GM23338 (cell line): ENCODE data around the gene CLIC3. TPM values are rescaled to one million over a fixed set of nuclear protein-coding genes. Genes with fewer than 3 reads are reported as not detected.

Experiments
- ATAC-seq: fragments of 200-7000 bp; cut with Tn5 transposase; 3 replicates; pipeline ENCODE4 v1.9.1; 2020
- DNase-seq: peaks from one replicate; pipeline ENCODE4 v3.0.0-alpha.2; 2015; ENCODE audit warnings: low spot score
- H2AFZ ChIP-seq: fragments of 200-600 bp; sonication (generic); 2 replicates; pipeline ENCODE4 v1.8.0; 2016; ENCODE audit warnings: antibody characterized with exemption, mild to moderate bottlenecking, moderate library complexity
- H3F3A ChIP-seq: fragments of 200-600 bp; sonication (generic); replicated peaks from 2 replicates; pipeline ENCODE4 v1.8.0; 2017; ENCODE audit warnings: antibody characterized with exemption, mixed run types, low read depth
- H3K27ac ChIP-seq: fragments of 200-600 bp; sonication (generic); 2 replicates; pipeline ENCODE4 v1.6.1; 2016; ENCODE audit warnings: low read depth
- H3K27me3 ChIP-seq: fragments of 200-600 bp; sonication (generic); 2 replicates; pipeline ENCODE4 v1.8.0; 2016; ENCODE audit warnings: mild to moderate bottlenecking, mixed run types, moderate library complexity; ENCODE audit not compliant: insufficient read depth
- H3K36me3 ChIP-seq: fragments of 200-600 bp; sonication (generic); 2 replicates; pipeline ENCODE4 v1.8.0; 2016; ENCODE audit warnings: mild to moderate bottlenecking; ENCODE audit not compliant: insufficient read depth
- H3K4me1 ChIP-seq: fragments of 200-600 bp; sonication (generic); 2 replicates; pipeline ENCODE4 v1.8.0; 2016; ENCODE audit warnings: mild to moderate bottlenecking, moderate library complexity; ENCODE audit not compliant: insufficient read depth
- H3K4me2 ChIP-seq: fragments of 200-600 bp; sonication (generic); 2 replicates; pipeline ENCODE4 v1.7.1; 2017; ENCODE audit warnings: mixed run types
- H3K4me3 ChIP-seq: fragments of 200-600 bp; sonication (generic); 2 replicates; pipeline ENCODE4 v1.6.1; 2016; ENCODE audit warnings: mixed run types
- H3K79me2 ChIP-seq: fragments of 200-600 bp; sonication (generic); replicated peaks from 2 replicates; pipeline ENCODE4 v1.8.0; 2017; ENCODE audit warnings: mild to moderate bottlenecking; ENCODE audit not compliant: insufficient read depth
- H3K9me2 ChIP-seq: fragments of 200-600 bp; sonication (generic); 2 replicates; pipeline ENCODE4 v1.8.0; 2017; ENCODE audit not compliant: insufficient read depth
- H4K20me1 ChIP-seq: fragments of 200-600 bp; sonication (generic); replicated peaks from 2 replicates; pipeline ENCODE4 v1.8.0; 2017; ENCODE audit warnings: mild to moderate bottlenecking; ENCODE audit not compliant: insufficient read depth
- H3K27ac Mint-ChIP-seq: 2 replicates; pipeline ENCODE4 v1.8.0; 2020; ENCODE audit warnings: inconsistent platforms, mild to moderate bottlenecking, moderate library complexity, mixed read lengths
- H3K27me3 Mint-ChIP-seq: 3 replicates; pipeline ENCODE4 v1.8.0; 2022; ENCODE audit warnings: low read depth, mild to moderate bottlenecking, moderate library complexity, mixed read lengths, inconsistent platforms; ENCODE audit not compliant: insufficient read depth, poor library complexity
- H3K36me3 Mint-ChIP-seq: 3 replicates; pipeline ENCODE4 v1.8.0; 2021; ENCODE audit warnings: low read depth, mild to moderate bottlenecking, inconsistent platforms, moderate library complexity, mixed read lengths
- H3K4me1 Mint-ChIP-seq: 3 replicates; pipeline ENCODE4 v1.8.0; 2020; ENCODE audit warnings: mild to moderate bottlenecking, inconsistent platforms, mixed read lengths
- H3K4me3 Mint-ChIP-seq: 3 replicates; pipeline ENCODE4 v1.8.0; 2021; ENCODE audit warnings: moderate library complexity, mild to moderate bottlenecking, inconsistent platforms, mixed read lengths
- H3K9me3 Mint-ChIP-seq: 3 replicates; pipeline ENCODE4 v1.8.0; 2020; ENCODE audit warnings: moderate library complexity, mild to moderate bottlenecking, inconsistent platforms, mixed read lengths
- EZH2phosphoT487 ChIP-seq: fragments of 200-600 bp; sonication (generic); IDR thresholded peaks from one replicate; pipeline ENCODE4 v1.8.1; 2018; ENCODE audit warnings: antibody characterized with exemption; ENCODE audit not compliant: unreplicated experiment
- JUNB ChIP-seq: IDR thresholded peaks from one replicate; pipeline ENCODE4 v1.6.1; 2016; ENCODE audit warnings: antibody characterized with exemption; ENCODE audit not compliant: unreplicated experiment
- POLR2AphosphoS5 ChIP-seq: IDR thresholded peaks from 2 replicates; pipeline ENCODE4 v1.6.1; 2016; ENCODE audit warnings: antibody characterized with exemption, low read depth
- STAT1 ChIP-seq: IDR thresholded peaks from one replicate; pipeline ENCODE4 v1.6.1; 2016; ENCODE audit warnings: antibody characterized with exemption; ENCODE audit not compliant: unreplicated experiment
- polyA plus RNA-seq: library from polyadenylated mRNA; unstranded; fragments of >200 nt; fragmentation: Nextera tagmentation; extraction: Ambion mirVana; gene quantifications from 2 replicates; pipeline ENCODE4 v1.2.1, GENCODE V29; 2016
- total RNA-seq: library from RNA; depleted of rRNA; stranded (reverse); fragments of >200 nt; shearing (Covaris generic); gene quantifications from 2 replicates; pipeline ENCODE4 v1.2.3, GENCODE V29; 2014
- TF ChIP-seq, protein P1 (sequence below): fragments of 250-450 bp; sonication (Bioruptor Pico); IDR thresholded peaks from 2 replicates; pipeline ENCODE4 v1.5.0; 2020; ENCODE audit warnings: mild to moderate bottlenecking, moderate library complexity
- TF ChIP-seq, protein P2 (sequence below): IDR thresholded peaks from one replicate; pipeline ENCODE4 v1.6.1; 2018; ENCODE audit warnings: antibody characterized with exemption; ENCODE audit not compliant: unreplicated experiment
- TF ChIP-seq, protein P3 (sequence below): IDR thresholded peaks from 2 replicates; pipeline ENCODE4 v1.6.1; 2016; ENCODE audit warnings: antibody characterized with exemption

CLIC3 gene
- total and polyA plus RNA-seq, 2 experiments from 2014 or later = 0.53 to 0.56 TPM

DNA sequence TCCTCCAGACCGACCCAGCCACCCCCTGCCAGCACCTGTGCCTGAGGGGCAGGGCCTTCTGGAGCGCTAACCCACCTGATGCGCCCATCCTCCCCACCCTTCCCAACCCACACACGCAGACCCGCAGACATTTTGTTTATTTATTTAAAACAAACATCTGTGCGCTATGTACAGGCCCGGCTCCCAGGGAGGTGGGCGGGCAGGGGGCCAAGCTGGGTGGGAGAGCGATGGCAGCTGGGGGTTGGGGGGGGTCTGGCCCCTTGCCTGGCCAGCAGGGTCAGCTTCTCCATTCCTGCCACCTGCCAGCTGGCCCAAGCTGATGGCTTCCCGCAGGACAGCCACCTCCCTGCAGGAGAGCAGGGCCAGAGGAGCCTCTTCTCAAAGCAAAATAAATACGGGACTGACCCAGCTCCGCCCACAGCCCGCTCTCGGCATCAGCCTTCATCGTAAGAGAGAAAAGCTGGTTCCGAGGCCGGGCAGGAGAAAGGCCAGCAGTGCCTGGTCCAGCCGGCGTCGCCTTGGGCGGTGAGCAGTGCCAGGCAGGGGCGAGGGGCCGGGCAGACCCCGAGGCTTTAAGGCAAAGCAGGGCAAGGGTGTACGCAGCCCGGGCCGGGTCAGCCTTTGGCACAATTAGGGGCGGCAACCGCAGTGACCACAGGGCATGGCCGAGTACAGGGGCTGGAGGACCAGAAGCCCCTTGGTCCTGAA lies 10.9 kb upstream of the CLIC3 start:
- H3K4me3 Mint-ChIP-seq = no peak overlapping the region
- ATAC-seq = no peak
- H2AFZ ChIP-seq = no peak overlapping the region

More for the DNA sequence above, 10.9 kb upstream of the CLIC3 start:
- peaks cover 19% of the 10 kb centered on the region for H3K9me3 Mint-ChIP-seq
- no peaks in the 10 kb centered on the region for H3K36me3 ChIP-seq
- no peaks in the 10 kb centered on the region for H4K20me1 ChIP-seq
- DNase-seq = no peak
- H3K27ac Mint-ChIP-seq = no peak overlapping the region
- no peaks in the 10 kb centered on the region for H3K4me1 ChIP-seq
- H3K27me3 ChIP-seq = no peaks in the 10 kb centered on the region
- H3K9me2 ChIP-seq = no peaks in the 10 kb centered on the region
- no peak overlapping the region for H3K27ac ChIP-seq
- no peak overlapping the region for H3K4me2 ChIP-seq
- H3F3A ChIP-seq = no peaks in the 10 kb centered on the region
- peaks cover 6% of the 10 kb centered on the region; the same call in 2 of the 3 replicates for H3K36me3 Mint-ChIP-seq
- TF ChIP-seq, protein P1, sequence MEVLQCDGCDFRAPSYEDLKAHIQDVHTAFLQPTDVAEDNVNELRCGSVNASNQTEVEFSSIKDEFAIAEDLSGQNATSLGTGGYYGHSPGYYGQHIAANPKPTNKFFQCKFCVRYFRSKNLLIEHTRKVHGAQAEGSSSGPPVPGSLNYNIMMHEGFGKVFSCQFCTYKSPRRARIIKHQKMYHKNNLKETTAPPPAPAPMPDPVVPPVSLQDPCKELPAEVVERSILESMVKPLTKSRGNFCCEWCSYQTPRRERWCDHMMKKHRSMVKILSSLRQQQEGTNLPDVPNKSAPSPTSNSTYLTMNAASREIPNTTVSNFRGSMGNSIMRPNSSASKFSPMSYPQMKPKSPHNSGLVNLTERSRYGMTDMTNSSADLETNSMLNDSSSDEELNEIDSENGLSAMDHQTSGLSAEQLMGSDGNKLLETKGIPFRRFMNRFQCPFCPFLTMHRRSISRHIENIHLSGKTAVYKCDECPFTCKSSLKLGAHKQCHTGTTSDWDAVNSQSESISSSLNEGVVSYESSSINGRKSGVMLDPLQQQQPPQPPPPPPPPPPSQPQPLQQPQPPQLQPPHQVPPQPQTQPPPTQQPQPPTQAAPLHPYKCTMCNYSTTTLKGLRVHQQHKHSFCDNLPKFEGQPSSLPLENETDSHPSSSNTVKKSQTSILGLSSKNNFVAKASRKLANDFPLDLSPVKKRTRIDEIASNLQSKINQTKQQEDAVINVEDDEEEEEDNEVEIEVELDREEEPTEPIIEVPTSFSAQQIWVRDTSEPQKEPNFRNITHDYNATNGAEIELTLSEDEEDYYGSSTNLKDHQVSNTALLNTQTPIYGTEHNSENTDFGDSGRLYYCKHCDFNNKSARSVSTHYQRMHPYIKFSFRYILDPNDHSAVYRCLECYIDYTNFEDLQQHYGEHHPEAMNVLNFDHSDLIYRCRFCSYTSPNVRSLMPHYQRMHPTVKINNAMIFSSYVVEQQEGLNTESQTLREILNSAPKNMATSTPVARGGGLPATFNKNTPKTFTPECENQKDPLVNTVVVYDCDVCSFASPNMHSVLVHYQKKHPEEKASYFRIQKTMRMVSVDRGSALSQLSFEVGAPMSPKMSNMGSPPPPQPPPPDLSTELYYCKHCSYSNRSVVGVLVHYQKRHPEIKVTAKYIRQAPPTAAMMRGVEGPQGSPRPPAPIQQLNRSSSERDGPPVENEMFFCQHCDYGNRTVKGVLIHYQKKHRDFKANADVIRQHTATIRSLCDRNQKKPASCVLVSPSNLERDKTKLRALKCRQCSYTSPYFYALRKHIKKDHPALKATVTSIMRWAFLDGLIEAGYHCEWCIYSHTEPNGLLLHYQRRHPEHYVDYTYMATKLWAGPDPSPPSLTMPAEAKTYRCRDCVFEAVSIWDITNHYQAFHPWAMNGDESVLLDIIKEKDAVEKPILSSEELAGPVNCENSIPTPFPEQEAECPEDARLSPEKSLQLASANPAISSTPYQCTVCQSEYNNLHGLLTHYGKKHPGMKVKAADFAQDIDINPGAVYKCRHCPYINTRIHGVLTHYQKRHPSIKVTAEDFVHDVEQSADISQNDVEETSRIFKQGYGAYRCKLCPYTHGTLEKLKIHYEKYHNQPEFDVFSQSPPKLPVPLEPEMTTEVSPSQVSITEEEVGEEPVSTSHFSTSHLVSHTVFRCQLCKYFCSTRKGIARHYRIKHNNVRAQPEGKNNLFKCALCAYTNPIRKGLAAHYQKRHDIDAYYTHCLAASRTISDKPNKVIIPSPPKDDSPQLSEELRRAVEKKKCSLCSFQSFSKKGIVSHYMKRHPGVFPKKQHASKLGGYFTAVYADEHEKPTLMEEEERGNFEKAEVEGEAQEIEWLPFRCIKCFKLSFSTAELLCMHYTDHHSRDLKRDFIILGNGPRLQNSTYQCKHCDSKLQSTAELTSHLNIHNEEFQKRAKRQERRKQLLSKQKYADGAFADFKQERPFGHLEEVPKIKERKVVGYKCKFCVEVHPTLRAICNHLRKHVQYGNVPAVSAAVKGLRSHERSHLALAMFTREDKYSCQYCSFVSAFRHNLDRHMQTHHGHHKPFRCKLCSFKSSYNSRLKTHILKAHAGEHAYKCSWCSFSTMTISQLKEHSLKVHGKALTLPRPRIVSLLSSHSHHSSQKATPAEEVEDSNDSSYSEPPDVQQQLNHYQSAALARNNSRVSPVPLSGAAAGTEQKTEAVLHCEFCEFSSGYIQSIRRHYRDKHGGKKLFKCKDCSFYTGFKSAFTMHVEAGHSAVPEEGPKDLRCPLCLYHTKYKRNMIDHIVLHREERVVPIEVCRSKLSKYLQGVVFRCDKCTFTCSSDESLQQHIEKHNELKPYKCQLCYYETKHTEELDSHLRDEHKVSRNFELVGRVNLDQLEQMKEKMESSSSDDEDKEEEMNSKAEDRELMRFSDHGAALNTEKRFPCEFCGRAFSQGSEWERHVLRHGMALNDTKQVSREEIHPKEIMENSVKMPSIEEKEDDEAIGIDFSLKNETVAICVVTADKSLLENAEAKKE (CRISPR knock-in tag) = no peak
- TF ChIP-seq EZH2phosphoT487 (no peak), POLR2AphosphoS5 (no peak), JUNB (no peak), STAT1 (no peak)
- TF ChIP-seq, protein P2, sequence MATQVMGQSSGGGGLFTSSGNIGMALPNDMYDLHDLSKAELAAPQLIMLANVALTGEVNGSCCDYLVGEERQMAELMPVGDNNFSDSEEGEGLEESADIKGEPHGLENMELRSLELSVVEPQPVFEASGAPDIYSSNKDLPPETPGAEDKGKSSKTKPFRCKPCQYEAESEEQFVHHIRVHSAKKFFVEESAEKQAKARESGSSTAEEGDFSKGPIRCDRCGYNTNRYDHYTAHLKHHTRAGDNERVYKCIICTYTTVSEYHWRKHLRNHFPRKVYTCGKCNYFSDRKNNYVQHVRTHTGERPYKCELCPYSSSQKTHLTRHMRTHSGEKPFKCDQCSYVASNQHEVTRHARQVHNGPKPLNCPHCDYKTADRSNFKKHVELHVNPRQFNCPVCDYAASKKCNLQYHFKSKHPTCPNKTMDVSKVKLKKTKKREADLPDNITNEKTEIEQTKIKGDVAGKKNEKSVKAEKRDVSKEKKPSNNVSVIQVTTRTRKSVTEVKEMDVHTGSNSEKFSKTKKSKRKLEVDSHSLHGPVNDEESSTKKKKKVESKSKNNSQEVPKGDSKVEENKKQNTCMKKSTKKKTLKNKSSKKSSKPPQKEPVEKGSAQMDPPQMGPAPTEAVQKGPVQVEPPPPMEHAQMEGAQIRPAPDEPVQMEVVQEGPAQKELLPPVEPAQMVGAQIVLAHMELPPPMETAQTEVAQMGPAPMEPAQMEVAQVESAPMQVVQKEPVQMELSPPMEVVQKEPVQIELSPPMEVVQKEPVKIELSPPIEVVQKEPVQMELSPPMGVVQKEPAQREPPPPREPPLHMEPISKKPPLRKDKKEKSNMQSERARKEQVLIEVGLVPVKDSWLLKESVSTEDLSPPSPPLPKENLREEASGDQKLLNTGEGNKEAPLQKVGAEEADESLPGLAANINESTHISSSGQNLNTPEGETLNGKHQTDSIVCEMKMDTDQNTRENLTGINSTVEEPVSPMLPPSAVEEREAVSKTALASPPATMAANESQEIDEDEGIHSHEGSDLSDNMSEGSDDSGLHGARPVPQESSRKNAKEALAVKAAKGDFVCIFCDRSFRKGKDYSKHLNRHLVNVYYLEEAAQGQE = no peak
- TF ChIP-seq, protein P3, sequence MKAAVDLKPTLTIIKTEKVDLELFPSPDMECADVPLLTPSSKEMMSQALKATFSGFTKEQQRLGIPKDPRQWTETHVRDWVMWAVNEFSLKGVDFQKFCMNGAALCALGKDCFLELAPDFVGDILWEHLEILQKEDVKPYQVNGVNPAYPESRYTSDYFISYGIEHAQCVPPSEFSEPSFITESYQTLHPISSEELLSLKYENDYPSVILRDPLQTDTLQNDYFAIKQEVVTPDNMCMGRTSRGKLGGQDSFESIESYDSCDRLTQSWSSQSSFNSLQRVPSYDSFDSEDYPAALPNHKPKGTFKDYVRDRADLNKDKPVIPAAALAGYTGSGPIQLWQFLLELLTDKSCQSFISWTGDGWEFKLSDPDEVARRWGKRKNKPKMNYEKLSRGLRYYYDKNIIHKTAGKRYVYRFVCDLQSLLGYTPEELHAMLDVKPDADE = no peak
- no peaks in the 10 kb centered on the region for H3K4me1 Mint-ChIP-seq
- H3K4me3 ChIP-seq = no peak overlapping the region
- peaks cover 3% of the 10 kb centered on the region for H3K27me3 Mint-ChIP-seq
- H3K79me2 ChIP-seq = no peaks in the 10 kb centered on the region
